SIG-M5 treated with dmso at 0.1 percent for 504 hours (cell line): ENCODE measurements around the gene CDK5RAP1.
"Not testable (repeated sequence)": the region's sequence is repeated elsewhere in the genome, so short reads cannot be mapped to it uniquely, and the experiment has no call there.

Source experiments
- DNase-seq: peaks from one replicate; lab custom pipeline; 2025; ENCODE audit not compliant: unreplicated experiment; lab: John Stamatoyannopoulos, UW

CDK5RAP1 gene, protein sequence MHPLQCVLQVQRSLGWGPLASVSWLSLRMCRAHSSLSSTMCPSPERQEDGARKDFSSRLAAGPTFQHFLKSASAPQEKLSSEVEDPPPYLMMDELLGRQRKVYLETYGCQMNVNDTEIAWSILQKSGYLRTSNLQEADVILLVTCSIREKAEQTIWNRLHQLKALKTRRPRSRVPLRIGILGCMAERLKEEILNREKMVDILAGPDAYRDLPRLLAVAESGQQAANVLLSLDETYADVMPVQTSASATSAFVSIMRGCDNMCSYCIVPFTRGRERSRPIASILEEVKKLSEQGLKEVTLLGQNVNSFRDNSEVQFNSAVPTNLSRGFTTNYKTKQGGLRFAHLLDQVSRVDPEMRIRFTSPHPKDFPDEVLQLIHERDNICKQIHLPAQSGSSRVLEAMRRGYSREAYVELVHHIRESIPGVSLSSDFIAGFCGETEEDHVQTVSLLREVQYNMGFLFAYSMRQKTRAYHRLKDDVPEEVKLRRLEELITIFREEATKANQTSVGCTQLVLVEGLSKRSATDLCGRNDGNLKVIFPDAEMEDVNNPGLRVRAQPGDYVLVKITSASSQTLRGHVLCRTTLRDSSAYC

DNA sequence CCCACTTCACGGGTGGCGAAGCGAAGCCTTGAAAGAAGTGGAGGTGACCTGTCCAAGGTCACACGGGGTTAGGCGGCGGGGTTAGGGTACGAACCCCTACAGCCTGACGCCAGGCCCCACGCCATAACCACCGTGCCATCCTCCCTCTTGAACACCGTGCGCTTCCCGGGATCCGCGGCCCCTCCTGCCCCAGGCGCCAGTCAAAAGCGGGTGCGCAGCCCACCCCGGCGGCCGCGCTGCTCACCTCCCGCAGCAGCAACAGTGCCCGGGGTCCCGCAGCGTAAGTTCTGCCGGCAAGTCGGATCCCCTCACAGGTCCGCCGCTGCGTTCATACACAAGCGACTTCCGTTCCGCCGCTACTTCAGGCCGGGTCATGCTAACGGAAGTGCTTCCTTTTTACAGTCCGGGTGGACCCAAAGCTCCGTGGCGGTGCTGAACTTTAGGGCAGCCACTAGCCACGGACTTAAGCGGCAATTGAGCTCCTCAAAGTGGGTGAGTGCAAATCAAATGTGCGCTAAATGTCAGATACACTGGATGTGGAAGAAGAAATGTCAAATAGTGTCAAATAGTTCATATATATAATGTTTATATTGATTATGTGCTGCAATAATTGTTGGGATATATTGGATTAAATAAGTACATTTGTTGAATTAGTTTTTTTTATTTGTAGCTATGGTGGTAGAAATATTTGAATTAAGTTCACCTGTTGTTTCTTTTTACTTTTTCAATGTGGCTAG, at the start of gene CDK5RAP1:
Gene CDK5RAP1, minus strand, starts transcription at position 336 of the 737 bp plus-strand sequence. CDS start 4,455 bp downstream, outside the sequence.
- DNase-seq, result peak; percentile 94

DNA sequence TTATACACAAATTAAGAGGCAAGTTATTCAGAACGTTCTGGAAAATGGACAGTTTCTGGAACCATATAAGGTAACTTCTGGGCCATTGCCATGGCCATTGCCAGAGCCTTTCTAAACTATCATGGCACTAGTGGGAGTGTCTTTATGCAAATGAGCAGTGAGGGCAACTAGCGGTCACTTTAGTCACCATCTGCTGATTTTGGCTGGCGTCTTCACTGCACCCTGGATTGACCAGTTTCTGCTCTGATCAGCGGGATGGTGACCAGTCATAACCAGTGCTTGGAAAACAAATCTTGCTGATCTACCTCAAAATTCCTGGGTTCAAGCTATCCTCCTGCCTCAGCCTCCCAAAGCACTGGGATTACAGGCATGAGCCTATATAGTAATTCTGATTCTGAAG, 49.5 kb upstream of the CDK5RAP1 start:
- no peak for DNase-seq

DNA sequence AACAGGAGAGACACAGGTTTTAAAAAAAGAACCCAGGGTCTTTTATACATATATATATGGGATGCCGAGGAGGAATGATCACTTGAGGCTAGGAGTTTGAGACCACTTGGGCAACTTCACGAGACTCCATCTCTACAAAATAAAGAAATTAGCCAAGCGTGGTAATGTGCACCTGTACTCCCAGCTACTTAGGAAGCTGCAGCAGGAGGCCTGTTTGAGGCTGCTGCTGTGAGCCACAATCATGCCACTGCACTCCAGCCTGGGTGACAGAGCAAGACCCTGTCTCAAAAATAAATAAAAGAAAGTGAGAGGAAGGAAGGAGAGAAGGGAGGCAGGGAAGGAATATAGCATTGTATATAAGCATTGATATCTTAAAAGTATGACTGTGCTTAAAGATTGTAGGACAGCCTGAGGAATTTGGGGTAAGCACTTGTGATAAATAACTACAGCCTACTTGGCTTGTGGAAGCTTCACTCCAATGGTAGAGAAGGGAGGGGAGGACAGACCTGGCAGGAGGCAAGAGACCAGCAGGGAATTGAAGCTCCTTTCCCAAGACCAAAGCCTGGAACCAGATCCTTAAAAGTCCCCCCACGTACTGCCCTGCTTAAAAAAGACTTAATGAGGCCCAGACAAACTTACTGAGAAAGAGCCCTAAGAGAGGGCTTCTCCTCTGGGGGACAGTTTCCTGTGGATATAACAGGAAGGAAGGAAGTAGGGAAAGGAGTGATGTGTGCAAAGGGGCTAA, 44.7 kb upstream of the CDK5RAP1 start:
- DNase-seq, result no peak

DNA sequence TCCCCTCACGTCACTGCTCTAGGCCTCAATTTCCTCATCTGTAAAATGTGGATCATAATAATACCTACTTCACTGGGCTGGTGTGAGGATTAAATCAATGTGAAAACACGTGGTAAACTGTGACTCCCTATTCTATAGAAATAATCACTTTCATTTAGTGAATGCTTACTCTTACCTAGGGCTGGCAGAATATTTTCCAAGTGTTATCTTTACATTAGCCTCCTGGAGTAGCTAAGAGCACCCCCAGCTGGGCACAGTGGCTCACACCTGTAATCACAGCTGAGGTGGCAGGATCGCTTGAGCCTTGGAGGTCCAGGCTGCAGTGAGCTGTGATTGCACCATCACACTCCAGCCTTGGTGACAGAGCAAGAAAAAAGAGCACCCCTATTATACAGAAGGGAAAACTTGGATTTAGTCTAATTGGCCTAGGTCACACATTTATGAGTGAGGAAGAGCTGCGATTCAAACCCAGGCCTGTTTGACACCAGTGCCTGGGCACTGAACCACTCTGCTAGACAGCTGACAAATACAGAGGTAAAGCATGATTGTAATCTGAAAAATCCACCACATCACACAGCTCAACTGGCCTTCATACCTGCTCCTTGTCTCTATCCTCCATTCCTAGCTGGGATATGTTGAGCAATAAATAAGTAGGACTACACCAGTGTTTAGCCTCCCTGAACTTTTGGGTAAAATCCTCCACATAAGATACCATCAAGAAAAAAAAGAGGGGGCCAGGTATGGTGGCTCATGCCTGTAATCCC, 43.7 kb upstream of the CDK5RAP1 start:
- DNase-seq, result no peak

DNA sequence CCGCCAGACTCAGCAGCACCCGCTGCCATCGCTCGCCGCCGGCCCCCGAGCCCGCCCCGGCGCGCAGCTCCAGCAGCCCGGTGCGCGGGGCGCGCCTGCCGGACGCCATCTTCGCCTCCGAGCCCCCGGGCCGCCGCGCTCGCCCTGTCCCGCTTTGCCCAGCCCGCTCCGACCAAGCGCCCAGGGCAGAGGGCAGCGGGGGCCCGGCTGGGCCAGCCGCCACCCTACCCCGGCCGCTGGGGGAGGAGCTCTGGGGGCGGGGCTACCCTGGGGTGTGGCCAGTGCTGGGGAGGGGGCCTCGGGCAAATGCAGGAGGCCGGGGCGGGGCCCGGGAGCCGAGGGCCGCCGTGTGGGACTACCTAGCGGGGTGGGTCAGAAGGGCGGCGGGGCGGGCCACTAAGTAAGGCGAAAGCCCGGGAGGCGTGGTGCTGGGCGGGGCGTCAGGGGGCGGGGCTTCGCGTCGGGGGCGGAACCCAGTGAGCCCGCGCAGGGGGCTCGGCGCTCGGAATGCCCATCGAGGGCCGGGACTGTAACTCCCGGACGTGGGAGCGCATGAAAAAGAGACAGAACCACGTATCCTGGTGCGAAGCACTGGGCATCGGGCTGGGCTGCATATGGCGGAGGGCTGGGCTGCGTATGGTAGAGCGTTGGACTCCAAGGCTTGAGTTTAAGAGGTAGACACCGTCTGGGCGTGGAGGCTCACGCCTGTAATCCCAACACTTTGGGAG, 42.4 kb upstream of the CDK5RAP1 start, which contains the start of gene SNTA1:
Gene SNTA1, minus strand, starts transcription at position 252 of the 728 bp plus-strand sequence. Its CDS starts 143 bp downstream, at position 109.
- DNase-seq, result peak; percentile 78

DNA sequence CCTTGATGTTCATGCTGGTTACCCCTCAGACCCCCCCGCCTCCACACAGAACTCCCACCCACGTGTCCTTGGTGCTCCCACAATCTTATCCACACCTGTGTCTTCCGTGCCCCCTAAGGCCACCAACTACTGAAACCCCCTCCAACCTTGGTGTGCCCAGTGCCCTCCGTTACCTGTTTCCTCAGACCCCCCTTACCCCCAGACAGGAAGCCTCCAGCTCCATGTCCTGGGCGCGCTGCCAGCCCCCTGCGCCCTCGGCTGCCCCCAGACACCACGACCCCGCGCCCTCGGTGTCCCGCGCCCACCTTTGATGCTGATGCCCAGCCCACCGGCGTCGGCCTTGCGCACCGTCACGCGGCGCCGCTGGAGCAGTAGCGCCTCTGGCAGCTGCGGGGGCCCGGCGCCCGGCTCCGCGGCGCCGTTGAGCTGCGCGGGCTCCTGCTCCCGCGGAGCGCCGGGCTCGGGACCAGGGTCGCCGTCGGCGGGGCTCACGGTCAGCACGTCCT, 41.7 kb upstream of the CDK5RAP1 start:
- no peak for DNase-seq

DNA sequence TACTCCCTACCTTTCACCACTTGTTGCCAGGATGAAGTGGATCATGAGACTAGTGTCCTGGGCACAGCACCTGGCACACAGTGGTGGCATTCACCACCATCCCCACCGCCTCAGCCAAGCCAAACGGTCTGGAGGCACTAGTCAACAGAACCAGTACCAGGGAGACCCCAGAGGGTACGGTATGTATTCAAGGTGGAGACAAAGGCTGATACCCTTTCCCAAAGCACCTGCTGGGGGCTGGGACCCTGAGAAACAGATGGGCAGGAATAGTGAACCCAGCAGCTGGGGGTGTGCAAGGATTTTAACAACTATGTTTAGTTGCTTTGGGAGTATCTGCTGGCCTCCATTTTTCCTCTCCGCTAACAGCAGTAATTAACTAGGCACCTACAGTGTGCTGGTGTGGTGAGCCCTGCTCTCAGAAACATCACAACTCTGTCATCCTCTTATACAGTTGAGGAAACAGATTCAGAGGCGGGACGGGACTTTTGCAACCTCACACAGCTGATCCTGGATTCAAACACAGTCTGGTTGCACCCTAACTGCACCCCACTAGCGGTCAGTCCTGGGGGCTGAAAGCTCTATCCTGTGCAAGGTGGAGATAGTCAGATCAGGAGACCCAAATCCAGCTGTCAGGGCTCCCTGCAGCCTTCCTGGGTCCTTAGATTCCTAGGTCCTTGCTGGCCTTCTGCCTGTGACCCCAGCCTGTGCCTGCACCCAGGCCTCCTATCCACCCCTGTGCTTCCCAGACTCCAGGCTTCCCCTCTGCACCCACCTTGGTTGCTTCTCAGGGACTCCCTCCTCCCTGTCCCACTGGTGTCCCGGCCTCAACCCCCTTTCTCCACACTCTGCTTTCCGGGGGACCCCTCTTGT, 41.1 kb upstream of the CDK5RAP1 start:
- DNase-seq, result no peak

DNA sequence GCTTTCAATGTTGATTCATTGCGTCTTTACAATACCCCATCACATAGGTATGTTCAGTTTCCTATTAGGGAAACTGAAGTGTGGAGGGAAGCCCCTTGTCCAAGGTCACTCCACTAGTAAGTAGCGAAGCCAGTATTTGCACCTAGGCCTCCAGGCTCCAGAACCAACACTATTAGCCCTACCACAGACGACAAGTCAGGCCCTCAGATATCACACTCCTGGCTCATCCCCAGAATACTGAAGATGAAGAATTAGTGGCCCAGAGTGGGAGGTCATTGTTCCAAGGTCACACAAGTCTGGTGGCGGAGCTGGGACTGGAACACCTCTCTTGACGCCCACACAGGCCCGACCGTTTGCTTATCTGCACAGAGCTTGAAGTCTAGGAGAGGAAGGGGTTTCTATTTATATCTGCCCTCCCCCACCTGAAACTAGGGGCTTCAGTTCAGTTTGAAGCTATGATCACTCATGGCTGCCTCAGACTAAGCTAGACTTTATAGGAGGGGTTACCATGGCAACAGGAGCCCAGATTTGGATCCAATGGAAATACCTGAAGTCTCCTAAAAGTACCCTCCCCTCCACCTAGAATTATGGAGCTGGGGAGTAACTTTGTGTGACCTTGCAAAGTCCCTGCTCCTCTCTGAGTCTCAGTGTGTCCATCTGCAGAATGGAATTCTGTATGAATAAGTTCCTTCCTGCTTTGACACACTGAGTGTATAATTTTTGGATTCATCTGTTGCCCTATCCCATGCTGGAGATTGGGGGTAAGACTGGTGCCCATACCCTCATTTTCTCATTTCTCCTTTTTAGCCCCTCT, 40.0 kb upstream of the CDK5RAP1 start:
- DNase-seq, result no peak

DNA sequence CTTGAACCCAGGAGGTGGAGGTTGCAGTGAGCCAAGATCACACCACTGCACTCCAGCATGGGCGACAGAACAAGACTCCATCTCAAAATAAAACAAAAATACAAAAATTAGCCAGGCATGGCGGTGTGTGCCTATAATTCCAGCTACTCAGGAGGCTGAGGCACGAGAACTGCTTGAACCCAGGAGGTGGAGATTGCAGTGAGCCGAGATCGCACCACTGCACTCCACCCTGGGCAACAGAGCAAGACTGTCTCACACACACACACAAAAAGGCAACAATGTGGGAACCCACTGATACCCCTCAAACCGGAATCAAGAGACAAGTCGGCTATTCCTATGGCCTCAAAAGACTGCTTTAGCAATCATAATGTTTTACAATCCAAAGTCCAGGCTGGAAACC, 39.2 kb upstream of the CDK5RAP1 start:
- DNase-seq, result not testable (repeated sequence)

DNA sequence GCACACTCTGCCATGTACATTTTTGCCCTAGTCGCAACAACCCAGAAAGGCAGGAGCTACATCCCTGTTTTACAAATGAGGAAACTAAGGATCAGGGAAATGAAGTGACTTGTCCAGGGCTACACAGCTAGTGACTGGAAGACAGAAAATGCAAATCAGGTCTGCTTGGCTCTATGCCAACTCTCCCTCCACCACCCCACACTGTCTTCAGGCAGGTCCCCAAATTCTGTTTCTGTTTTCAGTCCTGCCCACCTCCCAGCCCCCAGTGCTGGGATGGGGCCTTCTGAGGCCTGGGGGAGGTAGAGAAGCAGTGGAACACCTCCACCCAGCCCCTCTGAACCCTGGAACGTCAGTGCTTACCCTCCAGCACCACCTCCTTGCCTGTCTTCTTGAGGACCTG, 37.2 kb upstream of the CDK5RAP1 start:
- DNase-seq, result no peak

DNA sequence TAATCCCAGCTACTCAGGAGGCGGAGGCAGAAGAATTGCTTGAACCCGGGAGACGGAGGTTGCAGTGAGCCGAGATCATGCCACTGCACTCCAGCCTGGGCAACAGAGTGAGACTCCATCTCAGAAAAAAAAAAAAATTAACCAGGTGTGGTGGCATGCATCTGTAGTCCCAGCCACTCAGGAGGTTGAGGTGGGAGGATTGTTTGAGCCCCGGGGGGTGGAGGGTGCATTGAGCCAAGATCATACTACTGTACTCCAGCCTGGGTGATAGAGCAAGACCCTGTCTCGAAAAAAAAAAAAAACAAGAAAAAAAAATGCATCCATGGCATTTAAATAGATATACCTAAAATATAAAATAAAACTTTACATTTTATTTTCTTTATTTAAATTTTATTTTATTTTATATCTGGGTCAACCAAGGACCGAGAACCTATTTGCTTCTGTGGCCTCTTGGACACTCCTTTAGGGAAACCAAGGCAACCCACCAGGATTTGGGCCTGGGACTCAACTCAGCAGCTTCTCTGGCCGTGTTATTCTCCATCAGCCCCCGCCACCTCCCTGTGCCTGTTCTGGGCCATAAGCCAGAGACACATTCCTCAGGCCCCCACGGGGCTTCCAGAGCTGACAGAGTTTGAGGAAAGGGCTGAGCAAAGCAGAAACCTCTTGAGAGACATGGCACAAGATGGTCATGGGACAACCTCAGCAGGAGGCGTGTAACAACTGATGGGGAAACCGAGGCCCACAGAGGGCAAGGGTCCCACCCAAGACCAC, 36.0 kb upstream of the CDK5RAP1 start:
- DNase-seq, result no peak

DNA sequence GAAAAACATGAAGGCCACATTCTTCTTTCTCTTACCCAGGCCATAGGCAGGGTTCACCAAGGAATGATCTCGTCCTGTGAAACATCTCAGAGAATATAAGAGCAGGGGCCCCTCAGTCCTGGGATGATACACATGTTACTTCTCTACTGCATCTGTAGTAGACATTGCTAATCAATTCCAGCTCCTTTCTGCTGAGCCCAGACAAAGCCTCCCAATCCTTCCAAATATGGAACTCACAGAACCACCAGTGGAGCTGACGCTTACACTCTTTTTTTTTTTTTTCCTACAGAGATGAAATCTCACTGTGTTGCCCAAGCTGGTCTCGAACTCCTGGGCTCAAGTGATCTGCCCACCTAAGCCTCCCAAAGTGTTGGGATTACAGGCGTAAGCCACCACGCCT, 33.1 kb upstream of the CDK5RAP1 start:
- DNase-seq, result no peak

DNA sequence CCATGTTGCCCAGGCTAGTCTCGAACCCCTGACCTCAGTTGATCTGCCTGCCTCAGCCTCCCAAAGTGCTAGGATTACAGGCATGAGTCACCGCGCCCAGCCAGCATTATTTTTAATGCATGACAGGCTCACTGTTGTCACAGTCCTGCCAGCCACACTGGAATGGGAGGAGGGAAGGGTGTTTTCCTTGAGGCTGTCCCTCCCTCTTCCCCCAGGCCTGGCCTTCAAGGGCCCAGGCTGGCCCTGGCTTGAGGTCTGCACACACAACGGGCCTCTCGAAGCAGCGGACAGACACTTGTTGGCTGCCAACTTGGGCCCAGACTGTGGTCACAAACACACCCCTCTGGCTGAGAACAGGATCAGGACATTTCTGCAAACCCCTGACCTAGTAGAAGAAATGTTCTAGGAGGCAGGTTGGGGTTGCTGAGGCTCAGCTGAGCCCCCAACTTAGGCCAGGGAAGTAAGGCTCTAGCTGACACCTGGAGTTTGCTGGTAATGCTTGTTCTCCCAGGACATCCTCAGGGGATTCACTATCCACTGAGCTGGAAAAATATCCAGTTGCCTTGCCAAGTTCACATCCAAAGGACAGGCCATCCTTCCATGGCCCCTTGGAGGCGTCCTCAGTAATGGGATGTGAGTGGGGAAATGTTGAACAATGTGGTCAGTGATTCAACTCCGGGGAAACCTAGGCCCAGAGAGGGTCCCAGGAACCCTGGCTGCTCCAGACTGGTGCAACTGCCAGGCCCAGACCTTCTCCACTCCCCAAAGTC, 32.3 kb upstream of the CDK5RAP1 start:
- DNase-seq, result no peak

DNA sequence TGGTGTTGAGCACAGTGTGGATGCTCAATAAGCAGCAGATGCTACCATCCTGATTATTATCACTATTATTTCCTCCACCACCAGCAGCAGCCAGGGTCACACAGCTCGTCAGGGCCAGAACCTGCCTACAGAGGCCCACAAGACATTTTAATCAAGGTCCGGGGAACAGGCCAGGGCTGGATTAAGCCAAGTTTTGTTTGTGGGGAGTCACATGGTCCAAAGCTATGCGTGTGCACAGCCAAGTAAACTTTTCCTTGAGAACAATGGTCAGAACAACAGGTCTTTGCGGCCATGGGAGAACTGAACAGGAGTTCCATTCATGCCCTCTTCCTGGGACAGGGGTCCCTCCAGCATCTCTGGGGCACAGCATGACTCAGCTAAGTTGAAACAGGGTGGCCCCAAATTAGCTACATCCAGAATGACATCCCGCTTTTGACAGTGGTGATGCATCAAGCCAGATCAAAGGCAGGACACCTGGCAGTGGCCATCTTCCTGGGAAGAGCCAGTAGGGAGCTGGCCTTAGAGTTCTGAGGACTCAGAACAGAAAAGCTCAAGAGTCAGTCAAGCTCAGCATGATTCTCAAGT, 30.6 kb upstream of the CDK5RAP1 start:
- no peak for DNase-seq

DNA sequence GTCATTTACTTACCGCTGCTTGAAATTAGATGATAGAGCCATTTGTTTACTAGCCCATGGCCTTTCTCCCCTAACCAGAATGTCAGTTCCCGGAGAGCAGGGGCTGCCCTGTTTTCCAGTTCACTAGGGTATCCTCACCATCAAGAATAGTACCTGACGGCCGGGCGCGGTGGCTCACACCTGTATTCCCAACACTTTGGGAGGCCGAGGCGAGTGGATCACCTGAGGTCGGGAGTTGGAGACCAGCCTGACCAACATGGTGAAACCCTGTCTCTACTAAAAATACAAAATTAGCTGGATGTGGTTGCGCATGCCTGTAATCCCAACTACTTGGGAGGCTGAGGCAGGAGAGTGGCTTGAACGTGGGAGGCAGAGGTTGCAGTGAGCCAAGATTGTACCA, 22.6 kb upstream of the CDK5RAP1 start:
- not testable (repeated sequence) for DNase-seq
